Left ventricle myocardium inferior (tissue), 1 donor: Measurements from ENCODE around the gene ALOX5. TPM values are rescaled to one million over a fixed set of nuclear protein-coding genes. Genes with fewer than 3 reads are reported as not detected.
"Not testable (repeated sequence)": the region's sequence is repeated elsewhere in the genome, so short reads cannot be mapped to it uniquely, and the experiment has no call there.

ENCODE experiments used
- DNase-seq: peaks from one replicate; pipeline ENCODE4 v3.0.0-alpha.2; 2020
- H3K27ac ChIP-seq: fragments of 200-600 bp; replicated peaks from 2 replicates; pipeline ENCODE4 v1.8.0; 2021
- H3K27me3 ChIP-seq: fragments of 200-600 bp; 2 replicates; pipeline ENCODE4 v1.8.0; 2021; ENCODE audit warnings: low read depth
- H3K36me3 ChIP-seq: fragments of 200-600 bp; 2 replicates; pipeline ENCODE4 v1.8.0; 2021
- H3K4me1 ChIP-seq: fragments of 200-600 bp; 2 replicates; pipeline ENCODE4 v1.8.0; 2021
- H3K4me3 ChIP-seq: fragments of 200-600 bp; 2 replicates; pipeline ENCODE4 v1.8.0; 2021; ENCODE audit warnings: mild to moderate bottlenecking, moderate library complexity
- H3K9me3 ChIP-seq: fragments of 200-600 bp; replicated peaks from 2 replicates; pipeline ENCODE4 v1.8.0; 2021
- intact Hi-C: fragments of 100-400 bp; cut with micrococcal nuclease; formaldehyde crosslinking; loops from one replicate; pipeline ENCODE4 v1.11.0; 2022
- total RNA-seq: library from RNA; stranded (reverse); fragmentation: NEBNext Ultra II Directional; extraction: Animal tissue kit (Norgen Biotek cat#: 25700); gene quantifications from one replicate; pipeline ENCODE4 v1.2.1, GENCODE V29; 2021
- TF ChIP-seq, protein P1 (sequence below): fragments of 200-600 bp; IDR thresholded peaks from 2 replicates; pipeline ENCODE4 v1.8.0; 2021; ENCODE audit warnings: antibody characterized with exemption, mild to moderate bottlenecking, borderline replicate concordance
- donor health status: DM: no; HTN: yes; CAD: no; lungs with severe emphysema.

Gene ALOX5
- total RNA-seq, 1 donor from 2014 or later, result 3.2 TPM

DNA sequence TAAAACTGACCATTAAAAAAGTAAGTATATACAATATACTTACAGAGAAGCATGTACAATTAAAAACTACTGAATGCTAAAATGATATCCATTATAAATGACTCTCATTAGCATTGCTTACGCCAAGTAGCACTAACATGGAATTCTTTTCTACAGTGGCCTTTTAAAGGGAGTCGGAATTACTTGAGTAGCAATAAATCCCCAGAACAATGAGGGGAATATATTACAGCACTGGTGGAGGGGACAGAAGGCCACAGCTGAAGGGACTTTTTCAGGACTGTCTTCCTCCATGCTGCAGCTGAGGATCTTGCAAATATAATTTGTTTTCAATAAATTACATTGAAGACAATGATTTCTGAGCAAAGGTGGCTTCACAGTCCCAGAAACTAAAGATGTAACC lies 97.0 kb downstream of the ALOX5 start:
- no peaks in the 10 kb centered on the region for H3K36me3 ChIP-seq
- no peak overlapping the region for H3K4me3 ChIP-seq
- DNase-seq, result no peak
- peaks cover 2% of the 10 kb centered on the region for H3K9me3 ChIP-seq
- H3K27ac ChIP-seq, result peak overlapping the region; percentile 63
- TF ChIP-seq, protein P1, sequence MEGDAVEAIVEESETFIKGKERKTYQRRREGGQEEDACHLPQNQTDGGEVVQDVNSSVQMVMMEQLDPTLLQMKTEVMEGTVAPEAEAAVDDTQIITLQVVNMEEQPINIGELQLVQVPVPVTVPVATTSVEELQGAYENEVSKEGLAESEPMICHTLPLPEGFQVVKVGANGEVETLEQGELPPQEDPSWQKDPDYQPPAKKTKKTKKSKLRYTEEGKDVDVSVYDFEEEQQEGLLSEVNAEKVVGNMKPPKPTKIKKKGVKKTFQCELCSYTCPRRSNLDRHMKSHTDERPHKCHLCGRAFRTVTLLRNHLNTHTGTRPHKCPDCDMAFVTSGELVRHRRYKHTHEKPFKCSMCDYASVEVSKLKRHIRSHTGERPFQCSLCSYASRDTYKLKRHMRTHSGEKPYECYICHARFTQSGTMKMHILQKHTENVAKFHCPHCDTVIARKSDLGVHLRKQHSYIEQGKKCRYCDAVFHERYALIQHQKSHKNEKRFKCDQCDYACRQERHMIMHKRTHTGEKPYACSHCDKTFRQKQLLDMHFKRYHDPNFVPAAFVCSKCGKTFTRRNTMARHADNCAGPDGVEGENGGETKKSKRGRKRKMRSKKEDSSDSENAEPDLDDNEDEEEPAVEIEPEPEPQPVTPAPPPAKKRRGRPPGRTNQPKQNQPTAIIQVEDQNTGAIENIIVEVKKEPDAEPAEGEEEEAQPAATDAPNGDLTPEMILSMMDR, result no peak
- no peaks in the 10 kb centered on the region for H3K27me3 ChIP-seq
- intact Hi-C loops, result loop anchor here (10.0 kb wide), 1 partner anchor 54 kb away; no protein-coding TSS in a partner anchor
- peaks cover 38% of the 10 kb centered on the region for H3K4me1 ChIP-seq

DNA sequence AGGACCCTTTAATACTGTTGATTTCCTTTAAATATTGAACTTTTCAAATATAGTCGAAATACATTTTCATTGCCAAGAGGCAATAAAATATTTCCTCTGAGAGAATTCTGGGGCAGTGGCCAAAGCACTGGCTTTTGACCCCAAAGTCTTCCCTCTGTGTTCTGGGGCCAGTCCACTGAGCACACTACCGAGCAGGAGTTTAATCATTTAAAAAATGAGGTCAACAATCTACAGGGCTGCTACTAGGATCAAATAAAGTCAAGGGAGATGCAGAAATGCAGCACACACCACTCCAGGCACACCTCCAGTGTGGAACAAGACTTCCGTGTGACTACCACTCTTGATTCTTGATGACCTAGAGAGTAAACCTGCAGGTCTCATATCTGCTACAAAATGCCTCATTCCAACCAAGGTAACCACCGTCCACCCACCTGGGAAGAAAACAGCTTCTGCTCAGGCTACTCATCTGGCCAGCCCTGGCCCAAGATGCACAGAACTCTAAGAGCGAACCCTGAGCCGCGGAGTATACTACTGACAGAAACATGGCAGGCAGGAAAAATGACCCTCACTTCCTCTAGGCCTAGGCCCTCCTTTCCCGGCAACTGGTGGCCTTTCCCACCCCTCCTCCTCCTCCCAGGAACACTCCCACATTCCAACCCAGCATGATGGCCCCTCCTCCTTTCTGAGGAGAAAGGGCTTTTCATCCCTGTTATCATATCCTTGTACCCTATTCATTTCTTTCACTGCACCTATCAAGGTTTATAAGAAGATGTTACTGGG lies 97.7 kb downstream of the ALOX5 start:
- Histone ChIP-seq H3K4me1 (peaks cover 38% of the 10 kb centered on the region), H3K27ac (peak overlapping the region; percentile 63), H3K27me3 (no peaks in the 10 kb centered on the region), H3K4me3 (no peak overlapping the region), H3K36me3 (no peaks in the 10 kb centered on the region), H3K9me3 (peaks cover 9% of the 10 kb centered on the region)
- intact Hi-C loops, result loop anchor here (10.0 kb wide), 1 partner anchor 53 kb away; no protein-coding TSS in a partner anchor
- TF ChIP-seq, protein P1, result no peak
- DNase-seq, result no peak

DNA sequence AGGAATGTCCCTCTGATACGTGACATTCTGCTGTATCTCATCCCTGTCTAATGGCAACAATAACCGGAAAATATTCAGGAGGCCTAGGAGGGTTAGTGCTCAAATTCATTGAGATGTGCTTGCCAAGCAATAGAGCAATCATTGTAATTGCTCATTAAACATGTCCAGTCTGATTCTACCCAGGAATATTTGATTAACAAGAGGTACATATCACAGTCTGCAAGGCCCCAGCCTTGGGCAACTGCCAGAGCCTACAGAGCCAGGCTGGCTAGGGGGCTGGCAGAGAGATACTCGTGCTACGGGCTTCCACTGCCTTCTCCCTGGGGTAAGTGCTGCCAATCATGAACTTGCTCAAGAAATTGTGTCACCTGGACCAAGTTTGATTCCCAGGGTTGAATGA lies 99.1 kb downstream of the ALOX5 start:
- H3K4me3 ChIP-seq, result no peak overlapping the region
- intact Hi-C loops, result loop anchor here (10.0 kb wide), 1 partner anchor 52 kb away; no protein-coding TSS in a partner anchor
- no peak for DNase-seq
- H3K27ac ChIP-seq, result no peak overlapping the region
- H3K27me3 ChIP-seq, result no peaks in the 10 kb centered on the region
- no peaks in the 10 kb centered on the region for H3K36me3 ChIP-seq
- H3K9me3 ChIP-seq, result peaks cover 23% of the 10 kb centered on the region
- TF ChIP-seq, protein P1, result no peak
- H3K4me1 ChIP-seq, result peaks cover 38% of the 10 kb centered on the region

DNA sequence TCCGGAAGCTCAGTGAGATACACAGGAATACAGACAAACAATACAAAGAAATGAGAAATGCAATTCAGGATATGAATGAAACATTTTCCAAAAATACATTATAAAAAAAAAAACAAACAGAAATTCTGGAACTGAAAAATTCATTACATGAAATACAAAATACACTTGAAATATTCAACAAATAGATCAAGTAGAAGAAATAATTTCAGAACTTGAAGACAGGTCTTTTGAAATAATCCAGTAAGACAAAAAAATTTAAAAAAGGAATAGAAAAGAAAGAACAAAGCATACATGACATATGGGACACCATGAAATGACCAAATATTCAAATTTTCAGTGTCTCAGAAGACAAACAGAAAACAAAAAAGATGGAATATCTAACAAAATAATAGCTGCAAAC lies 102.5 kb downstream of the ALOX5 start:
- no peak for DNase-seq
- Histone ChIP-seq H3K9me3 (peaks cover 47% of the 10 kb centered on the region), H3K4me1 (peaks cover 20% of the 10 kb centered on the region), H3K27ac (no peak overlapping the region), H3K27me3 (no peaks in the 10 kb centered on the region), H3K36me3 (peaks cover 15% of the 10 kb centered on the region), H3K4me3 (no peak overlapping the region)
- intact Hi-C loops, result loop anchor here (10.0 kb wide), 1 partner anchor 48 kb away; no protein-coding TSS in a partner anchor
- TF ChIP-seq, protein P1, result no peak

DNA sequence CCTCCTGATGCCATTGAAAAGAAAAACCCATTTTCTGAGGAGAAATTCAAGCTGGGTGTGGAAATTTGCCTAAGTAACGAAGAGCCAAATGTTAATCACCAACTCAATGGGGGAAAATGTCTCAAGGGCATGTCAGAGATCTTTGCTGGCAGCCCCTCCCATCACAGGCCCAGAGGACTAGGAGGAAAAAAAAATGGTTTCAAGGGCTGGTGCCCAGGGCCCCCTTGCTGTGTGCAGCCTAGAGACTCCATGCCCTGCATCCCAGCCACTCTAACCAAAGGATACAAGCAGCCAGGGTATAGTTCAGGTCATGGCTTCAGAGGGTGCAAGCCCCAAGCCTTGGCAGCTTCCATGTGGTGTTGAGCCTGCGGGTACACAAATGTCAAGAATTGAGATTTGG lies 106.3 kb downstream of the ALOX5 start:
- Histone ChIP-seq H3K27ac (no peak overlapping the region), H3K4me1 (no peaks in the 10 kb centered on the region), H3K27me3 (no peaks in the 10 kb centered on the region), H3K4me3 (no peak overlapping the region), H3K9me3 (peaks cover 47% of the 10 kb centered on the region), H3K36me3 (peaks cover 21% of the 10 kb centered on the region)
- TF ChIP-seq, protein P1, result no peak
- intact Hi-C loops, result no loop called here
- DNase-seq, result no peak

DNA sequence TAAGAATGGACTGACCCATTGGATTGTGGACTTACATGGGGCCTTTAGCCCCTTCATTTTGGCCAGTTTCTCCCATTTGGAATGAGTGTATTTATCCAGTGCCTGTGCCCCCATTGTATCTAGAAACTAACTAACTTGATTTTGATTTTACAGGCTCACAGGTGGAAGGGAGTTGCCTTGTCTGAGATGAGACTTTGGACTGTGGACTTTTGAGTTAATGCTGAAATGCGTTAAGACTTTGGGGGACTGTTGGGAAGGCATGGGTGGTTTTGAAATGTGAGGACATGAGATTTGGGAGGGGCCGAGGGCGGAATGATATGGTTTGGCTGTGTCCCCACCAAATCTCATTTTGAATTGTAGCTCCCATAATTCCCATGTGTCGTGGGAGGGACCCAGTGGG lies 107.1 kb downstream of the ALOX5 start:
- DNase-seq, H3K27ac ChIP-seq, intact Hi-C loops, H3K4me1 ChIP-seq, H3K27me3 ChIP-seq, H3K4me3 ChIP-seq: not testable (repeated sequence)
- Histone ChIP-seq H3K9me3 (peaks cover 45% of the 10 kb centered on the region), H3K36me3 (peaks cover 21% of the 10 kb centered on the region)
